ENCODE data around the gene FAM229B.
"Not testable (repeated sequence)": the region's sequence is repeated elsewhere in the genome, so short reads cannot be mapped to it uniquely, and the experiment has no call there.

The FAM229B gene

GRCh38 chr6:112065426-112065986 lies 21.9 kb upstream of the FAM229B start:
- DNase-seq (ENCODE audit: low read depth): no peak

- DNase-seq (ENCODE audit: low read depth): no peak
These were observed 20.8 kb upstream of the FAM229B start for GRCh38 chr6:112066606-112067005.

- DNase-seq (ENCODE audit: low read depth): no peak
These were observed 5.8 kb upstream of the FAM229B start for GRCh38 chr6:112081569-112081968.

GRCh38 chr6:112085286-112086065 lies 1.9 kb upstream of the FAM229B start:
- DNase-seq (ENCODE audit: low read depth): no peak

GRCh38 chr6:112086744-112087135 lies 651 bp upstream of the FAM229B start:
- no peak for DNase-seq (ENCODE audit: low read depth)

GRCh38 chr6:112087916-112088315 lies 525 bp downstream of the FAM229B start:
- DNase-seq (ENCODE audit: low read depth): no peak

GRCh38 chr6:112096901-112097300 lies 9.5 kb downstream of the FAM229B start:
- DNase-seq (ENCODE audit: low read depth): no peak

GRCh38 chr6:112100561-112100960 lies 13.2 kb downstream of the FAM229B start:
- DNase-seq (ENCODE audit: low read depth): no peak

GRCh38 chr6:112106026-112106425 lies 18.6 kb downstream of the FAM229B start:
- DNase-seq (ENCODE audit: low read depth): not testable (repeated sequence)

GRCh38 chr6:112106562-112106961 lies 19.2 kb downstream of the FAM229B start:
- DNase-seq (ENCODE audit: low read depth): no peak

GRCh38 chr6:112109262-112109661 lies 21.9 kb downstream of the FAM229B start:
- DNase-seq (ENCODE audit: low read depth): no peak

- DNase-seq (ENCODE audit: low read depth): no peak
These were observed 26.0 kb downstream of the FAM229B start for GRCh38 chr6:112113431-112113830.

- DNase-seq (ENCODE audit: low read depth): no peak
These were observed 26.5 kb downstream of the FAM229B start for GRCh38 chr6:112113918-112114317.

- no peak for DNase-seq (ENCODE audit: low read depth)
These were observed 27.3 kb downstream of the FAM229B start for GRCh38 chr6:112114577-112115223.

- DNase-seq (ENCODE audit: low read depth): no peak
These were observed 28.8 kb downstream of the FAM229B start for GRCh38 chr6:112116221-112116620.

- no peak for DNase-seq (ENCODE audit: low read depth)
These were observed 30.2 kb downstream of the FAM229B start for GRCh38 chr6:112117554-112117953.

GRCh38 chr6:112118034-112118433 lies 30.6 kb downstream of the FAM229B start:
- no peak for DNase-seq (ENCODE audit: low read depth)

- no peak for DNase-seq (ENCODE audit: low read depth)
These were observed 35.4 kb downstream of the FAM229B start for GRCh38 chr6:112122756-112123155.

- no peak for DNase-seq (ENCODE audit: low read depth)
These were observed 36.6 kb downstream of the FAM229B start for GRCh38 chr6:112123982-112124381.

- no peak for DNase-seq (ENCODE audit: low read depth)
These were observed 40.8 kb downstream of the FAM229B start for GRCh38 chr6:112128208-112128607.

GRCh38 chr6:112130878-112131277 lies 43.5 kb downstream of the FAM229B start:
- DNase-seq (ENCODE audit: low read depth): no peak

- DNase-seq (ENCODE audit: low read depth): no peak
These were observed 51.7 kb downstream of the FAM229B start for GRCh38 chr6:112139052-112139451.

- DNase-seq (ENCODE audit: low read depth): no peak
These were observed 54.3 kb downstream of the FAM229B start for GRCh38 chr6:112141707-112142106.
